Measurements from ENCODE around the gene ADAMTS16.

ADAMTS16 gene

DNA sequence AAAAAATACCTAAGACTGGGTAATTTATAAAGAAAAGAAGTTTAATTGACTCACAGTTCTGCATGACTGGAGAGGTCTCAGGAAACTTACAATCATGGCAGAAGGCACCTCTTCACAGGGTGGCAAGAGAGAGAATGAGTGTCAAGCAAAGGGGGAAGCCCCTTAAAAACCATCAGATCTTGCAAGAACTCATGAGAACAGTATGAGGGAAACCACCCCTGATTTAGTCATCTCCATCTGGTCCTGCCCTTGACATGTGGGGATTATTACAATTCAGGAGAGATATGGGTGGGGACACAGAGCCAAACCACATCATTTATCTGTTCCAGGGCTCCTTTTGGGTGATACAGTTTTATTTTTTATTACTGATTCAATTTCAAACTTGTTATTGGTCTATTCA is 23.2 kb upstream of the ADAMTS16 start:
- TF ChIP-seq, protein P1, sequence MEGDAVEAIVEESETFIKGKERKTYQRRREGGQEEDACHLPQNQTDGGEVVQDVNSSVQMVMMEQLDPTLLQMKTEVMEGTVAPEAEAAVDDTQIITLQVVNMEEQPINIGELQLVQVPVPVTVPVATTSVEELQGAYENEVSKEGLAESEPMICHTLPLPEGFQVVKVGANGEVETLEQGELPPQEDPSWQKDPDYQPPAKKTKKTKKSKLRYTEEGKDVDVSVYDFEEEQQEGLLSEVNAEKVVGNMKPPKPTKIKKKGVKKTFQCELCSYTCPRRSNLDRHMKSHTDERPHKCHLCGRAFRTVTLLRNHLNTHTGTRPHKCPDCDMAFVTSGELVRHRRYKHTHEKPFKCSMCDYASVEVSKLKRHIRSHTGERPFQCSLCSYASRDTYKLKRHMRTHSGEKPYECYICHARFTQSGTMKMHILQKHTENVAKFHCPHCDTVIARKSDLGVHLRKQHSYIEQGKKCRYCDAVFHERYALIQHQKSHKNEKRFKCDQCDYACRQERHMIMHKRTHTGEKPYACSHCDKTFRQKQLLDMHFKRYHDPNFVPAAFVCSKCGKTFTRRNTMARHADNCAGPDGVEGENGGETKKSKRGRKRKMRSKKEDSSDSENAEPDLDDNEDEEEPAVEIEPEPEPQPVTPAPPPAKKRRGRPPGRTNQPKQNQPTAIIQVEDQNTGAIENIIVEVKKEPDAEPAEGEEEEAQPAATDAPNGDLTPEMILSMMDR (conservative IDR thresholded peaks at IDR 0.05; ENCODE audit: low read depth, low read length), result no peak
- DNase-seq (ENCODE audit: low read depth), result no peak
- H3K4me3 ChIP-seq (ENCODE audit: low read depth, low read length), result no peak overlapping the region

DNA sequence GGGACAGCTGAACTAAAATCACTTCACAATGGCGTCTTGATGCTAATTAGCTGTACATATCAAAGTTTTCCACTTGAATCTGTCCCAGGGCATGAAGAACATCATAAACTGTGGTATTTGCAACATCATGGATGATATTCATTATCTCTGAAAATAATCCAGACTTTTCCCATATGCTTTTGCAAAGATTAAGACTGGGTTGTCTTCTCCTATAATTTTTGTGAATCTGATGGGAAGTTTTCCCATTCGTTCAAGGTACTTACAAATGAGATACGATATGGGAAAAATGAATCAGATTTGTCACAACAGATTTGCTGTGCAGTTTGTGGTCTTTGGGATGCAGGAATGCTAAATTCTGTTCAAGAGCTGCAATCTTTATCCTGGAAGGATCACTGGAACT is 17.4 kb upstream of the ADAMTS16 start:
- H3K4me3 ChIP-seq (ENCODE audit: low read depth, low read length), result no peak overlapping the region
- TF ChIP-seq, protein P1 (conservative IDR thresholded peaks at IDR 0.05; ENCODE audit: low read depth, low read length), result no peak
- DNase-seq (ENCODE audit: low read depth), result no peak

DNA sequence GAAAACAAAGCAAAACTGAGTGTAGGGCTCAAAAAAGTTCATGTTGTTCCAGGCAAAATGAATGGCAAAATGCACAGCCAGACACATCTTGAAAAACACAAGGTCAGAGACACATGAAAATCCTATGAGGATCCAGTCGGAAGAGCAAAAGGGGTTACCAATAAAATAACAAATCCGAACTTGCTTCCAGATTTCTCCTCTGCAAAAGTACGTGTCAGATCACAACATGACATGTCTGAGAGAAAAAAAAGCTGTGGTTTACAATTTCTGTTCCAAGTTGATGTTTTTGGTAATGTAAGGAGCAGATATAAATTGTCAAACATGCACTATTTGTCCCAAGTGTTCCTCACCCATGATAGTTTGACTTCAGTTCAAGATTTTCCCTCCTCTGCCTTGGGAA is 15.9 kb upstream of the ADAMTS16 start:
- TF ChIP-seq, protein P1 (conservative IDR thresholded peaks at IDR 0.05; ENCODE audit: low read depth, low read length), result no peak
- DNase-seq (ENCODE audit: low read depth), result no peak
- no peak overlapping the region for H3K4me3 ChIP-seq (ENCODE audit: low read depth, low read length)

DNA sequence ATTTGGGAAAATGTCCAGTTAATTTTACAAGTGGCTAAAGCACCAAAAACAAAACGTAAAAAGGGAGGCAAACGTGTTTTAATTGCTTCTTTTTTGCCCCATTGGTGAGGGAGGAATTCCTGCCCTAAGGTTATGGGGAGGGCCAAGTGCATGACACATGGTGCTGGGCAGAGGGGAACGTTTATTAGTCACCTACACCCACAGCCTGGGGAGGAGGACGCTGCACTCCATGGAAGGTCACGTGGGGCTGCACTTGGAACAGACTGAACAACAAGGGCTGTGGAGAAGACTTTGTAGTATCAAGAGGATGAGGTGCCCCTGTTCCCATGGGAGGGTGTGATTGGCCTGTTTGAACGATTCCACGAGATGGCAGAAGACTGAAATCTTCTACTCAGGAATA is 13.7 kb upstream of the ADAMTS16 start:
- H3K4me3 ChIP-seq (ENCODE audit: low read depth, low read length), result no peak overlapping the region
- DNase-seq (ENCODE audit: low read depth), result no peak
- TF ChIP-seq, protein P1 (conservative IDR thresholded peaks at IDR 0.05; ENCODE audit: low read depth, low read length), result no peak

DNA sequence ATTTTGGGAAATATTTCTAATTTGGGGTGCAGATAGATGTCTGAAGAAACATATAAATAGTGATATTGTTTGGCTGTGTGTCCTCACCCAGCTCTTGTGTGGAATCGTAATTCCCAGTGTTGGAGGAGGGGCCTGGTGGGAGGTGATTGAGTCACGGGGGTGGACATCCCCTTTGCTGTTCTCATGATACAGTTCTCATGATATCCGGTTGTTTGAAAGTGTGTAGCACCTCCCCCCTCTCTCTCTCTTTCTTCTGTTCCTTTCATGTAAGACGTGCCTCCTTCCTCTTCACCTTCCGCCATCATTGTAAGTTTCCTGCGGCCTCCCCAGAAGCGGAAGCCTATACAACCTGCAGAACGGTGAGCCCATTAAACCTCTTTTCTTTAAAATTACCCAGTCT is 11.4 kb upstream of the ADAMTS16 start:
- no peak overlapping the region for H3K4me3 ChIP-seq (ENCODE audit: low read depth, low read length)
- TF ChIP-seq, protein P1 (conservative IDR thresholded peaks at IDR 0.05; ENCODE audit: low read depth, low read length), result no peak
- no peak for DNase-seq (ENCODE audit: low read depth)

DNA sequence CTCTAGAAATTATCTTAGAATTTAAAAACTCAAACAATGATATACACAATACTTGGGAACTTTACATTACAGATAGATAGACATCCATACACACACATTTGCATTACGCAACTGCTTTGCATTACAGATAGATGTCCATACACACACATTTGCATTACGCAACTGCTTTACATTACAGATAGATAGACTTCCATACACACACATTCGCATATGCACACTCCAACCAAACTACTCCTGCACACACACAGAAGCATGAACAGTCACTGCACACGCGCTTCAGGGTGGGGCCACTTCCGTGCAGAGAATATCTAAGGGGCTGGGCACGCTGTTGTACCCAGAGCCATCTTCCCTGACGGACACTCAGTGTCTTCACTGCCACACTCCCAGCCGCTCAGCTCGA is 7.9 kb upstream of the ADAMTS16 start:
- TF ChIP-seq, protein P1 (conservative IDR thresholded peaks at IDR 0.05; ENCODE audit: low read depth, low read length), result no peak
- no peak overlapping the region for H3K4me3 ChIP-seq (ENCODE audit: low read depth, low read length)
- no peak for DNase-seq (ENCODE audit: low read depth)

DNA sequence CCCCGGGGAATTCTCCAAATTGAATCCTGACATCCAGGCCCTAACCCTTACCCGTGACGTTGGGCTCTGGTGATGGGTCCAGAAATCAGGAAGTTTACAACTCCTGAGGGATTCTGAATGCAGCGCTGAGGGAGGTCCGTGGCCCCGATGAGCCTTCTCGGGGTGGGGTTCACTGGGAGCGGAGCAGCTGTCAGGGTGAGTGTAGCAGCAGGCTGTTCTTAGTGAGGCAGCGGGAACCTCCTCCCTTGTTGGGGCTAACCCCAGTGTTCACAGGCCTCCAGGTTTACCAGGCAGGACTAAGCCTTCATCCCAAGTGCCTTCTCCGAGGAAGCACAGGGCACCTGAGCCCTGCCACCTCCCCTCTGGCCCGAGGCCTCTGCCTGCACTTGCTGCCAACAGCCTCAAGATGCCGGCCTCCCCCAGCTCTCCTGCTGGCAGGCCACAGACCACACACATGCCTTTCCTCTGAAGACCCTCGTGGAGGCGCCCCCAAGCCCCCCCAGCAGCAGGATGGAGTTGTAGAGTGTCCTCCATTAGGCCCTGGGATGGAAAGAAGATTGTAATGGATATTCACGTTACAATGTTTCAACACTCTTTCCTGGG is 7.3 kb upstream of the ADAMTS16 start:
- H3K4me3 ChIP-seq (ENCODE audit: low read depth, low read length), result no peak overlapping the region
- no peak for DNase-seq (ENCODE audit: low read depth)
- TF ChIP-seq, protein P1 (conservative IDR thresholded peaks at IDR 0.05; ENCODE audit: low read depth, low read length), result no peak
